K562 (cell line): ENCODE measurements around the gene KRT14. TPM values are rescaled to one million over a fixed set of nuclear protein-coding genes. Genes with fewer than 3 reads are reported as not detected.

Experiments
- CC2D1A ChIP-seq: fragments of 450-650 bp; IDR thresholded peaks from 2 replicates; pipeline ENCODE4 v1.6.1; 2017; ENCODE audit warnings: mild to moderate bottlenecking
- CEBPG ChIP-seq, 3 experiments: fragments of 200-800 bp in 1 of 3; sonication (Bioruptor generic) in 1 of 3; sonication (generic) in 1 of 3; formaldehyde crosslinking in 1 of 3; IDR thresholded peaks in 2 of 3; conservative IDR thresholded peaks in 1 of 3; 2 replicates each; pipeline versions ENCODE4 v1.6.1 to v1.8.0; 2016 to 2022; ENCODE audit warnings: missing compliant biosample characterization in 2 of 3, missing genetic modification characterization in 2 of 3, mild to moderate bottlenecking in 1 of 3, missing genetic modification reagents in 1 of 3
- CHCHD3 ChIP-seq: fragments of 250-450 bp; sonication (Bioruptor Pico); IDR thresholded peaks from 2 replicates; pipeline ENCODE4 v2.1.2; 2022; ENCODE audit warnings: mild to moderate bottlenecking
- DPF2 ChIP-seq: fragments of 450-650 bp; IDR thresholded peaks from 2 replicates; pipeline ENCODE4 v1.6.1; 2016
- E2F8 ChIP-seq: fragments of 450-650 bp; IDR thresholded peaks from 2 replicates; pipeline ENCODE4 v1.7.1; 2018; ENCODE audit warnings: mild to moderate bottlenecking, low read depth; ENCODE audit not compliant: partially characterized antibody
- FOXA1 ChIP-seq: fragments of 450-650 bp; IDR thresholded peaks from 2 replicates; pipeline ENCODE4 v1.6.1; 2016; ENCODE audit warnings: mild to moderate bottlenecking, borderline replicate concordance
- JUN ChIP-seq, 2 experiments: sonication (generic) in 1 of 2; formaldehyde crosslinking in 1 of 2; IDR thresholded peaks; 2 replicates each; pipeline versions ENCODE4 v1.6.1 to v1.8.0; 2012 to 2022; ENCODE audit warnings: borderline replicate concordance in 2 of 2, mild to moderate bottlenecking in 2 of 2, improper control_type of control experiment in 1 of 2, low read depth in 1 of 2, low read length in 1 of 2, missing genetic modification reagents in 1 of 2
- JUND ChIP-seq, 2 experiments: IDR thresholded peaks; 2 replicates in 1 of 2; 3 replicates in 1 of 2; pipeline ENCODE4 v1.6.1; 2011; ENCODE audit warnings: borderline replicate concordance in 2 of 2, low read depth in 2 of 2, low read length in 2 of 2, improper control_type of control experiment in 1 of 2, missing biosample characterization in 1 of 2, missing genetic modification characterization in 1 of 2, missing genetic modification reagents in 1 of 2
- MEF2D ChIP-seq: conservative IDR thresholded peaks from 2 replicates; pipeline ENCODE4 v1.6.1; 2016; ENCODE audit warnings: low read depth, missing genetic modification characterization, missing compliant biosample characterization
- RCOR1 ChIP-seq, 2 experiments: IDR thresholded peaks; 2 replicates each; pipeline ENCODE4 v1.6.1; 2012; ENCODE audit warnings: low read depth in 2 of 2, low read length in 2 of 2, borderline replicate concordance in 1 of 2, improper control_type of control experiment in 1 of 2
- SMARCE1 ChIP-seq: fragments of 450-650 bp; IDR thresholded peaks from 2 replicates; pipeline ENCODE4 v1.7.1; 2016; ENCODE audit warnings: mild to moderate bottlenecking
- THRAP3 ChIP-seq: fragments of 450-650 bp; IDR thresholded peaks from 2 replicates; pipeline ENCODE4 v1.6.1; 2016; ENCODE audit warnings: mild to moderate bottlenecking, inconsistent platforms, borderline replicate concordance
- ZC3H8 ChIP-seq: fragments of 450-650 bp; IDR thresholded peaks from 2 replicates; pipeline ENCODE4 v1.6.1; 2017
- ZNF175 ChIP-seq: fragments of 200-800 bp; sonication (Bioruptor generic); IDR thresholded peaks from 2 replicates; pipeline ENCODE4 v1.6.1; 2016; ENCODE audit warnings: low read depth, mild to moderate bottlenecking, missing genetic modification characterization, missing compliant biosample characterization
- polyA plus RNA-seq, 8 experiments: library from polyadenylated mRNA; depleted of rRNA in 4 of 8; stranded (reverse) in 5 of 8; unstranded in 3 of 8; fragments of >200 nt; fragmentation: Nextera tagmentation in 2 of 8; fragmentation: Illumina TruSeq in 1 of 8; extraction: Ambion mirVana in 2 of 8; extraction: Trizol in 1 of 8; gene quantifications; 2 replicates each; pipeline versions ENCODE4 v1.2.1 to v1.2.3, GENCODE V29; 2011 to 2014; ENCODE audit warnings: inconsistent platforms in 1 of 8, missing spikeins in 1 of 8
- total RNA-seq, 7 experiments: library from RNA; depleted of rRNA in 6 of 7; stranded (reverse); fragments of >200 nt in 6 of 7; fragmentation: Illumina TruSeq in 2 of 7; extraction: Trizol in 2 of 7; gene quantifications; 2 replicates each; pipeline versions ENCODE4 v1.2.1 to v1.2.3, GENCODE V29; 2011 to 2021; ENCODE audit warnings: low replicate concordance in 1 of 7
- TF ChIP-seq, protein P1 (sequence below): sonication (generic); formaldehyde crosslinking; IDR thresholded peaks from 2 replicates; pipeline ENCODE4 v1.8.0; 2022; ENCODE audit warnings: mild to moderate bottlenecking, missing genetic modification reagents
- TF ChIP-seq, protein P2 (sequence below), 2 experiments: fragments of 250-450 bp in 1 of 2; fragments of 450-650 bp in 1 of 2; sonication (Bioruptor Pico) in 1 of 2; IDR thresholded peaks; 2 replicates each; pipeline versions ENCODE4 v1.6.1 to v1.8.0; 2016 to 2021; ENCODE audit warnings: mild to moderate bottlenecking in 2 of 2, moderate library complexity in 2 of 2, missing compliant biosample characterization in 1 of 2, missing genetic modification characterization in 1 of 2

The KRT14 gene
- total and polyA plus RNA-seq, 9 of the 15 experiments (the other 6 are each of a cell fraction or from before 2014, with no cell fraction given): 0.22 TPM; not detected in 8

DNA sequence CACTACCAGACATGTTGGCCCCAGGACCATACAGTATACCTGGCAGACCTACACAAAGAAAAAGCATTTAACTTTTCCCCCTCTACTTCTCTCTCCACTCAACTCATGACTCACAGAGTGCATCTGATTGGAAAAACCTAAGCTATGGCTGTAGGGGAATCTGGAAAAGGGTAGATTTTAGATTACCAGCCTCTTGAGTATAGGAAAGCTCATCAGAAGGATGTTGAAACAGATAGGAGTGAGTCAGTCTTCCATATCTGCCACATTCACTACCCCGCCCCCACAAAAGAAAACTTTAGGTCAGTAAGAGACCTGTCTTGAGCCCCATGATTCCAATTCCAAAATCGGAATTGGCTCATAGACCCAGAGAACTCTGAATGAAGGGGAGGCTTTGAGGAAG lies 27.1 kb downstream of the KRT14 start (continued):
- TF ChIP-seq, protein P1, sequence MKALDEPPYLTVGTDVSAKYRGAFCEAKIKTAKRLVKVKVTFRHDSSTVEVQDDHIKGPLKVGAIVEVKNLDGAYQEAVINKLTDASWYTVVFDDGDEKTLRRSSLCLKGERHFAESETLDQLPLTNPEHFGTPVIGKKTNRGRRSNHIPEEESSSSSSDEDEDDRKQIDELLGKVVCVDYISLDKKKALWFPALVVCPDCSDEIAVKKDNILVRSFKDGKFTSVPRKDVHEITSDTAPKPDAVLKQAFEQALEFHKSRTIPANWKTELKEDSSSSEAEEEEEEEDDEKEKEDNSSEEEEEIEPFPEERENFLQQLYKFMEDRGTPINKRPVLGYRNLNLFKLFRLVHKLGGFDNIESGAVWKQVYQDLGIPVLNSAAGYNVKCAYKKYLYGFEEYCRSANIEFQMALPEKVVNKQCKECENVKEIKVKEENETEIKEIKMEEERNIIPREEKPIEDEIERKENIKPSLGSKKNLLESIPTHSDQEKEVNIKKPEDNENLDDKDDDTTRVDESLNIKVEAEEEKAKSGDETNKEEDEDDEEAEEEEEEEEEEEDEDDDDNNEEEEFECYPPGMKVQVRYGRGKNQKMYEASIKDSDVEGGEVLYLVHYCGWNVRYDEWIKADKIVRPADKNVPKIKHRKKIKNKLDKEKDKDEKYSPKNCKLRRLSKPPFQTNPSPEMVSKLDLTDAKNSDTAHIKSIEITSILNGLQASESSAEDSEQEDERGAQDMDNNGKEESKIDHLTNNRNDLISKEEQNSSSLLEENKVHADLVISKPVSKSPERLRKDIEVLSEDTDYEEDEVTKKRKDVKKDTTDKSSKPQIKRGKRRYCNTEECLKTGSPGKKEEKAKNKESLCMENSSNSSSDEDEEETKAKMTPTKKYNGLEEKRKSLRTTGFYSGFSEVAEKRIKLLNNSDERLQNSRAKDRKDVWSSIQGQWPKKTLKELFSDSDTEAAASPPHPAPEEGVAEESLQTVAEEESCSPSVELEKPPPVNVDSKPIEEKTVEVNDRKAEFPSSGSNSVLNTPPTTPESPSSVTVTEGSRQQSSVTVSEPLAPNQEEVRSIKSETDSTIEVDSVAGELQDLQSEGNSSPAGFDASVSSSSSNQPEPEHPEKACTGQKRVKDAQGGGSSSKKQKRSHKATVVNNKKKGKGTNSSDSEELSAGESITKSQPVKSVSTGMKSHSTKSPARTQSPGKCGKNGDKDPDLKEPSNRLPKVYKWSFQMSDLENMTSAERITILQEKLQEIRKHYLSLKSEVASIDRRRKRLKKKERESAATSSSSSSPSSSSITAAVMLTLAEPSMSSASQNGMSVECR (CRISPR knock-in tag): no peak
- TF ChIP-seq E2F8 (no peak), JUN (IDR thresholded peaks at IDR 0.05; ENCODE audit: borderline replicate concordance, low read depth, low read length) (peak; percentile 68; the same call in 1 of the 2 replicates), JUN (CRISPR knock-in tag; IDR thresholded peaks at IDR 0.05; ENCODE audit: borderline replicate concordance) (no peak), RCOR1 (IDR thresholded peaks at IDR 0.05; ENCODE audit: borderline replicate concordance in 1 of 2, low read depth in 2 of 2, low read length in 2 of 2) (peak in 1 of 2 experiments; percentile 76; a peak in 1 of 4 replicates), THRAP3 (no peak), CC2D1A (no peak), ZNF175 (CRISPR knock-in tag) (no peak), MEF2D (tag) (no peak), SMARCE1 (peak; percentile 68; the same call in 1 of the 2 replicates), JUND (IDR thresholded peaks at IDR 0.05; ENCODE audit: borderline replicate concordance, low read depth, low read length) (peak; percentile 86), JUND (tag; IDR thresholded peaks at IDR 0.05; ENCODE audit: borderline replicate concordance, low read depth, low read length) (no peak; the same call in 2 of the 3 replicates), DPF2 (peak; percentile 62), FOXA1 (no peak), ZC3H8 (no peak), CHCHD3 (CRISPR knock-in tag) (no peak), CEBPG (CRISPR knock-in tag; IDR thresholded peaks at IDR 0.05) (no peak), CEBPG (tag; conservative IDR thresholded peaks at IDR 0.05 in 1 of 2, IDR thresholded peaks at IDR 0.05 in 1 of 2) (0 out of 4 replicates have a peak, but pooled peaks of 1 of the 2 experiments have one; percentile 12)
- TF ChIP-seq, protein P2, sequence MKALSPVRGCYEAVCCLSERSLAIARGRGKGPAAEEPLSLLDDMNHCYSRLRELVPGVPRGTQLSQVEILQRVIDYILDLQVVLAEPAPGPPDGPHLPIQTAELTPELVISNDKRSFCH (CRISPR knock-in tag; IDR thresholded peaks at IDR 0.05): no peak
- TF ChIP-seq, protein P2 (tag; IDR thresholded peaks at IDR 0.05): no peak
